ENCODE data around the gene EDA2R.

The EDA2R gene

DNA sequence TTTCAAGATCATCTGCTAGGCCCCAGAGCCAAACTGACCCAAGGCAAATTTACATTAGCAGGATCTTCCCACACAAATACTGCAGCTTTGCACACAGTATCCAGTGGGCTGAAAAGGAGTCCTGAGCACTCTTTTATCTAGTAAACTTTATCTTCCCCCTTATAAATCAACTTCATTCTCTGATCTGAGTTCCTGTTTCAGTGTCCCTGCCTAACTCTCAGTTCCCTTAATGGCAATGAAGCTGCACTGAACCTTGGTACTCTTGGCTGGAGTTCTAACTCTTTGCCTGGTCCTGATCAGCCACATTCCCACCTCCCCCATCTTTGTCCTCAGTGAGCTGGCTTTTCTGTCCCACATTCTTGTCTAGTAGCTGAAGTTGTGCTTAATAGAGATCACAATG lies 37.4 kb downstream of the EDA2R start:
- Histone ChIP-seq H3K4me3 (ENCODE audit: low read length, poor library complexity, severe bottlenecking) (no peak overlapping the region), H3K36me3 (ENCODE audit: insufficient read depth, low read length) (no peaks in the 10 kb centered on the region), H3K9ac (ENCODE audit: low read depth, low read length, poor library complexity, severe bottlenecking) (no peak overlapping the region), H3K27me3 (ENCODE audit: insufficient read depth, low read length, poor library complexity, severe bottlenecking) (no peaks in the 10 kb centered on the region), H3K4me1 (ENCODE audit: insufficient read depth, low read length, poor library complexity, severe bottlenecking) (no peaks in the 10 kb centered on the region), H3K9me2 (replicated peaks; ENCODE audit: low read depth, low read length) (no peaks in the 10 kb centered on the region), H3K9me3 (ENCODE audit: insufficient read depth, low read depth, low read length) (no peaks in the 10 kb centered on the region), H3K79me2 (ENCODE audit: insufficient read depth, low read length) (no peaks in the 10 kb centered on the region), H3K4me2 (ENCODE audit: low read depth, low read length, poor library complexity, severe bottlenecking) (no peak overlapping the region), H4K20me1 (ENCODE audit: insufficient read depth, low read length, poor library complexity, severe bottlenecking) (no peaks in the 10 kb centered on the region), H2AFZ (ENCODE audit: low read length) (no peak overlapping the region), H3F3A (ENCODE audit: low read depth) (no peaks in the 10 kb centered on the region)
- TF ChIP-seq EZH2phosphoT487 (IDR thresholded peaks at IDR 0.05; ENCODE audit: borderline replicate concordance): no peak
- TF ChIP-seq, protein P1, sequence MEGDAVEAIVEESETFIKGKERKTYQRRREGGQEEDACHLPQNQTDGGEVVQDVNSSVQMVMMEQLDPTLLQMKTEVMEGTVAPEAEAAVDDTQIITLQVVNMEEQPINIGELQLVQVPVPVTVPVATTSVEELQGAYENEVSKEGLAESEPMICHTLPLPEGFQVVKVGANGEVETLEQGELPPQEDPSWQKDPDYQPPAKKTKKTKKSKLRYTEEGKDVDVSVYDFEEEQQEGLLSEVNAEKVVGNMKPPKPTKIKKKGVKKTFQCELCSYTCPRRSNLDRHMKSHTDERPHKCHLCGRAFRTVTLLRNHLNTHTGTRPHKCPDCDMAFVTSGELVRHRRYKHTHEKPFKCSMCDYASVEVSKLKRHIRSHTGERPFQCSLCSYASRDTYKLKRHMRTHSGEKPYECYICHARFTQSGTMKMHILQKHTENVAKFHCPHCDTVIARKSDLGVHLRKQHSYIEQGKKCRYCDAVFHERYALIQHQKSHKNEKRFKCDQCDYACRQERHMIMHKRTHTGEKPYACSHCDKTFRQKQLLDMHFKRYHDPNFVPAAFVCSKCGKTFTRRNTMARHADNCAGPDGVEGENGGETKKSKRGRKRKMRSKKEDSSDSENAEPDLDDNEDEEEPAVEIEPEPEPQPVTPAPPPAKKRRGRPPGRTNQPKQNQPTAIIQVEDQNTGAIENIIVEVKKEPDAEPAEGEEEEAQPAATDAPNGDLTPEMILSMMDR (conservative IDR thresholded peaks at IDR 0.05; ENCODE audit: low read length): no peak

DNA sequence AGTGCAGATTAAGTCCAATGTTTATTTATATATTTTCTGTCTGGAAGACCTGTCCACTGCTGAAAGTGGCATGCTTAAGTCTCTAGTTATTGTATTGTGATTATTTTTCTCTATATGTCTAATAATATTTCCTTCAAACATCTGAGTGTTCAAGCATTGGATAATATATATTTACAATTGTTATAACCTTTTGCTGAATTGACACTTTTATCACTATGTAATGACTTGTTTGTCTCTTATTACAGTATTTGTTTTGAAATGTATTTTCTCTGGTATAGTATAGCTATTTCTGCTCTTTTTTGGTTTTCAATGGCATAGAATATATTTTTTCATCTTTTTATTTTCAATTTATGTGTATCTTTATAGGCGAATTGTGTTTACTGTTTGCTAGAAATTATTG lies 59.7 kb downstream of the EDA2R start:
- H3K27me3 ChIP-seq (ENCODE audit: insufficient read depth, low read length, poor library complexity, severe bottlenecking): no peaks in the 10 kb centered on the region
- H3F3A ChIP-seq (ENCODE audit: low read depth): no peaks in the 10 kb centered on the region
- no peaks in the 10 kb centered on the region for H3K36me3 ChIP-seq (ENCODE audit: insufficient read depth, low read length)
- TF ChIP-seq, protein P1 (conservative IDR thresholded peaks at IDR 0.05; ENCODE audit: low read length): no peak
- TF ChIP-seq EZH2phosphoT487 (IDR thresholded peaks at IDR 0.05; ENCODE audit: borderline replicate concordance): no peak
- no peak overlapping the region for H3K9ac ChIP-seq (ENCODE audit: low read depth, low read length, poor library complexity, severe bottlenecking)
- H3K4me2 ChIP-seq (ENCODE audit: low read depth, low read length, poor library complexity, severe bottlenecking): no peak overlapping the region
- H3K9me3 ChIP-seq (ENCODE audit: insufficient read depth, low read depth, low read length): no peaks in the 10 kb centered on the region
- no peaks in the 10 kb centered on the region for H3K9me2 ChIP-seq (replicated peaks; ENCODE audit: low read depth, low read length)
- no peaks in the 10 kb centered on the region for H4K20me1 ChIP-seq (ENCODE audit: insufficient read depth, low read length, poor library complexity, severe bottlenecking)
- no peak overlapping the region for H3K4me3 ChIP-seq (ENCODE audit: low read length, poor library complexity, severe bottlenecking)
- no peak overlapping the region for H2AFZ ChIP-seq (ENCODE audit: low read length)
- H3K79me2 ChIP-seq (ENCODE audit: insufficient read depth, low read length): no peaks in the 10 kb centered on the region
- H3K4me1 ChIP-seq (ENCODE audit: insufficient read depth, low read length, poor library complexity, severe bottlenecking): no peaks in the 10 kb centered on the region

DNA sequence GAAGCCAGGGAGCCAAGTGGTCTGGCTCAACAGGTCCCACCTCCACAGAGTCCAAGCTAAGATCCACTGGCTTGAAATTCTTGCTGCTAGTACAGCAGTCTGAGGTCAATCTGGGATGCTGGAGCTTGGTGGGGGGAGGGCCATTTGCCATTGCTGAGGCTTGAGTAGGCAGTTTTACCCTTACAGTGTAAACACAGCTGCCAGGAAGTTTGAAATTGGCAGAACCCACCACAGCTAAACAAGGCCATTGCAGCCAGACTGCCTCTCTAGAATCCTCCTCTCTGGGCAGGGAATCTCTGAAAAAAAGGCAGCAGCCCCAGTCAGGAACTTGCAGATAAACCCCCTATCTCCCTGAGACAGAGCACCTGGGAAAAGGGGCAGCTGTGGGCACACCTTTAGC lies 84.9 kb downstream of the EDA2R start:
- Histone ChIP-seq H3K9me3 (ENCODE audit: insufficient read depth, low read depth, low read length) (no peaks in the 10 kb centered on the region), H3K79me2 (ENCODE audit: insufficient read depth, low read length) (no peaks in the 10 kb centered on the region), H3K9me2 (replicated peaks; ENCODE audit: low read depth, low read length) (no peaks in the 10 kb centered on the region), H3K4me3 (ENCODE audit: low read length, poor library complexity, severe bottlenecking) (no peak overlapping the region), H3K4me1 (ENCODE audit: insufficient read depth, low read length, poor library complexity, severe bottlenecking) (no peaks in the 10 kb centered on the region), H3K27me3 (ENCODE audit: insufficient read depth, low read length, poor library complexity, severe bottlenecking) (no peaks in the 10 kb centered on the region), H3K36me3 (ENCODE audit: insufficient read depth, low read length) (no peaks in the 10 kb centered on the region), H2AFZ (ENCODE audit: low read length) (no peak overlapping the region), H4K20me1 (ENCODE audit: insufficient read depth, low read length, poor library complexity, severe bottlenecking) (no peaks in the 10 kb centered on the region), H3F3A (ENCODE audit: low read depth) (no peaks in the 10 kb centered on the region), H3K4me2 (ENCODE audit: low read depth, low read length, poor library complexity, severe bottlenecking) (no peak overlapping the region), H3K9ac (ENCODE audit: low read depth, low read length, poor library complexity, severe bottlenecking) (no peak overlapping the region)
- TF ChIP-seq EZH2phosphoT487 (IDR thresholded peaks at IDR 0.05; ENCODE audit: borderline replicate concordance): no peak
- TF ChIP-seq, protein P1 (conservative IDR thresholded peaks at IDR 0.05; ENCODE audit: low read length): no peak
